ENCODE measurements around the gene NRAS. TPM values are rescaled to one million over a fixed set of nuclear protein-coding genes. Genes with fewer than 3 reads are reported as not detected.

Gene NRAS
- total and polyA plus RNA-seq, 9 of the 15 experiments (the other 6 are each of a cell fraction or from before 2014, with no cell fraction given) = 40.7 to 94.5 (median 75.4) TPM

DNA sequence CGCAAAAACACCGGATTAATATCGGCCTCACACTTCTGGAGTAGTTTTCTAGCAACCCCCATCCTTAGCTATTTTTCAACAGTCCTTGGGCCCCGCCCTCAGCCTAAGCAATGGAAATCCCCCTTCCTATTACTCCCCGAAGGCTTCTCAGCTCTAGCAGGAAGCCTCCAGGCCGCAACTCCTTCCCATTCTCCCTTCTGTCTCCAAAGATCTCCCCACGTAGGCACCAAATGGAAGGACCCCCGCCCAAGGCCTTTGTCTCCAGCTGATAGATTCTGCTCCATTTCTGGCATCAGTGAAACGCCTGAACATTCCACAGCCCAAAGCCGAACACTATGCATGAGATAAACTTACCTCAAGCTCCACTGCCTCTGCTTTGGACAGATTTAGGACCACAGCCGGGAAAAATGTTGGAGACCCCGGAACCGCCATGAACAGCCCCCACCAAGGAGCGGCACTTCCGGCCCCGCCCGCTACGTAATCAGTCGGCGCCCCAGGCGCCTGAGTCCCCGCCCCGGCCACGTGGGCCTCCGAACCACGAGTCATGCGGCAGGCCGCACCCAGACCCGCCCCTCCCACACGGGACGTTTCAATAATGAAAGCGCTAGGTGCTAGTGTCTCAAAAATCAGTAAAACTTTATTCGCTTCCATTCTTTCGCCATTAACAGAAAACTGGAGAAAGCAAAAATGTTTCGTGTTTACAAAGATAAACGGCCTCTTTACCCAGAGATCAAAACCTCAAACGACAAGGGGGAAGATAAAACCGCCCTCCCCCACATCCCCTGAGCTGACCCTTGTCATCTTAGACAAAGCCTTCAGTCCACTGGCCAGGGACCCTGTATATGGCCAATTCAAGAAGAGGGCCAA is at the start of gene NRAS (continued):
- TF ChIP-seq KDM5B (IDR thresholded peaks at IDR 0.05; ENCODE audit: insufficient replicate concordance, low read depth, low read length) (peak; percentile 69), PCBP2 (IDR thresholded peaks at IDR 0.05; ENCODE audit: low read depth, low read length, poor library complexity, severe bottlenecking) (no peak), MCM3 (IDR thresholded peaks at IDR 0.05) (no peak), ZSCAN32 (CRISPR knock-in tag; IDR thresholded peaks at IDR 0.05) (peak; percentile 62; the same call in 1 of the 2 replicates), KLF13 (tag; IDR thresholded peaks at IDR 0.05; ENCODE audit: borderline replicate concordance, low read depth) (peak; percentile 97), IFI16 (CRISPR knock-in tag; IDR thresholded peaks at IDR 0.05) (no peak), WHSC1 (IDR thresholded peaks at IDR 0.05; ENCODE audit: low read length) (no peak), HMGN3 (IDR thresholded peaks at IDR 0.05; ENCODE audit: borderline replicate concordance, extremely low read depth, insufficient read length, low read depth, low read length) (peak; percentile 97), CBFA2T3 (IDR thresholded peaks at IDR 0.05) (no peak; the same call in 1 of the 2 replicates), ZNF175 (CRISPR knock-in tag; IDR thresholded peaks at IDR 0.05; ENCODE audit: low read depth) (0 out of 2 replicates have a peak, but pooled peaks have one; percentile 56), CBFB (CRISPR knock-in tag; IDR thresholded peaks at IDR 0.05) (no peak), ZNF124 (CRISPR knock-in tag; IDR thresholded peaks at IDR 0.05) (no peak)
- TF ChIP-seq, protein P1, sequence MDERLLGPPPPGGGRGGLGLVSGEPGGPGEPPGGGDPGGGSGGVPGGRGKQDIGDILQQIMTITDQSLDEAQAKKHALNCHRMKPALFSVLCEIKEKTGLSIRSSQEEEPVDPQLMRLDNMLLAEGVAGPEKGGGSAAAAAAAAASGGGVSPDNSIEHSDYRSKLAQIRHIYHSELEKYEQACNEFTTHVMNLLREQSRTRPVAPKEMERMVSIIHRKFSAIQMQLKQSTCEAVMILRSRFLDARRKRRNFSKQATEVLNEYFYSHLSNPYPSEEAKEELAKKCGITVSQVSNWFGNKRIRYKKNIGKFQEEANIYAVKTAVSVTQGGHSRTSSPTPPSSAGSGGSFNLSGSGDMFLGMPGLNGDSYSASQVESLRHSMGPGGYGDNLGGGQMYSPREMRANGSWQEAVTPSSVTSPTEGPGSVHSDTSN (CRISPR knock-in tag; IDR thresholded peaks at IDR 0.05; ENCODE audit: low read depth) = no peak
- TF ChIP-seq, protein P1 (tag; conservative IDR thresholded peaks at IDR 0.05; ENCODE audit: low read depth) = no peak
- TF ChIP-seq, protein P2, sequence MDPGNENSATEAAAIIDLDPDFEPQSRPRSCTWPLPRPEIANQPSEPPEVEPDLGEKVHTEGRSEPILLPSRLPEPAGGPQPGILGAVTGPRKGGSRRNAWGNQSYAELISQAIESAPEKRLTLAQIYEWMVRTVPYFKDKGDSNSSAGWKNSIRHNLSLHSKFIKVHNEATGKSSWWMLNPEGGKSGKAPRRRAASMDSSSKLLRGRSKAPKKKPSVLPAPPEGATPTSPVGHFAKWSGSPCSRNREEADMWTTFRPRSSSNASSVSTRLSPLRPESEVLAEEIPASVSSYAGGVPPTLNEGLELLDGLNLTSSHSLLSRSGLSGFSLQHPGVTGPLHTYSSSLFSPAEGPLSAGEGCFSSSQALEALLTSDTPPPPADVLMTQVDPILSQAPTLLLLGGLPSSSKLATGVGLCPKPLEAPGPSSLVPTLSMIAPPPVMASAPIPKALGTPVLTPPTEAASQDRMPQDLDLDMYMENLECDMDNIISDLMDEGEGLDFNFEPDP (CRISPR knock-in tag; IDR thresholded peaks at IDR 0.05) = no peak
- TF ChIP-seq, protein P3, sequence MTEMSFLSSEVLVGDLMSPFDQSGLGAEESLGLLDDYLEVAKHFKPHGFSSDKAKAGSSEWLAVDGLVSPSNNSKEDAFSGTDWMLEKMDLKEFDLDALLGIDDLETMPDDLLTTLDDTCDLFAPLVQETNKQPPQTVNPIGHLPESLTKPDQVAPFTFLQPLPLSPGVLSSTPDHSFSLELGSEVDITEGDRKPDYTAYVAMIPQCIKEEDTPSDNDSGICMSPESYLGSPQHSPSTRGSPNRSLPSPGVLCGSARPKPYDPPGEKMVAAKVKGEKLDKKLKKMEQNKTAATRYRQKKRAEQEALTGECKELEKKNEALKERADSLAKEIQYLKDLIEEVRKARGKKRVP (CRISPR knock-in tag; IDR thresholded peaks at IDR 0.05) = 0 out of 2 replicates have a peak, but pooled peaks have one; percentile 47
- TF ChIP-seq, protein P4, sequence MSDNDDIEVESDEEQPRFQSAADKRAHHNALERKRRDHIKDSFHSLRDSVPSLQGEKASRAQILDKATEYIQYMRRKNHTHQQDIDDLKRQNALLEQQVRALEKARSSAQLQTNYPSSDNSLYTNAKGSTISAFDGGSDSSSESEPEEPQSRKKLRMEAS (CRISPR knock-in tag; IDR thresholded peaks at IDR 0.05) = peak; percentile 97
- TF ChIP-seq, protein P5, sequence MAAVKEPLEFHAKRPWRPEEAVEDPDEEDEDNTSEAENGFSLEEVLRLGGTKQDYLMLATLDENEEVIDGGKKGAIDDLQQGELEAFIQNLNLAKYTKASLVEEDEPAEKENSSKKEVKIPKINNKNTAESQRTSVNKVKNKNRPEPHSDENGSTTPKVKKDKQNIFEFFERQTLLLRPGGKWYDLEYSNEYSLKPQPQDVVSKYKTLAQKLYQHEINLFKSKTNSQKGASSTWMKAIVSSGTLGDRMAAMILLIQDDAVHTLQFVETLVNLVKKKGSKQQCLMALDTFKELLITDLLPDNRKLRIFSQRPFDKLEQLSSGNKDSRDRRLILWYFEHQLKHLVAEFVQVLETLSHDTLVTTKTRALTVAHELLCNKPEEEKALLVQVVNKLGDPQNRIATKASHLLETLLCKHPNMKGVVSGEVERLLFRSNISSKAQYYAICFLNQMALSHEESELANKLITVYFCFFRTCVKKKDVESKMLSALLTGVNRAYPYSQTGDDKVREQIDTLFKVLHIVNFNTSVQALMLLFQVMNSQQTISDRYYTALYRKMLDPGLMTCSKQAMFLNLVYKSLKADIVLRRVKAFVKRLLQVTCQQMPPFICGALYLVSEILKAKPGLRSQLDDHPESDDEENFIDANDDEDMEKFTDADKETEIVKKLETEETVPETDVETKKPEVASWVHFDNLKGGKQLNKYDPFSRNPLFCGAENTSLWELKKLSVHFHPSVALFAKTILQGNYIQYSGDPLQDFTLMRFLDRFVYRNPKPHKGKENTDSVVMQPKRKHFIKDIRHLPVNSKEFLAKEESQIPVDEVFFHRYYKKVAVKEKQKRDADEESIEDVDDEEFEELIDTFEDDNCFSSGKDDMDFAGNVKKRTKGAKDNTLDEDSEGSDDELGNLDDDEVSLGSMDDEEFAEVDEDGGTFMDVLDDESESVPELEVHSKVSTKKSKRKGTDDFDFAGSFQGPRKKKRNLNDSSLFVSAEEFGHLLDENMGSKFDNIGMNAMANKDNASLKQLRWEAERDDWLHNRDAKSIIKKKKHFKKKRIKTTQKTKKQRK (IDR thresholded peaks at IDR 0.05; ENCODE audit: borderline replicate concordance, low read depth, low read length) = no peak
